K562 (cell line): Measurements from ENCODE around the gene MYLK3. TPM values are rescaled to one million over a fixed set of nuclear protein-coding genes. Genes with fewer than 3 reads are reported as not detected.

Experiments
- ASH1L ChIP-seq: fragments of 450-650 bp; IDR thresholded peaks from 2 replicates; pipeline ENCODE4 v1.6.1; 2018; ENCODE audit warnings: borderline replicate concordance, mild to moderate bottlenecking, low read depth; ENCODE audit not compliant: partially characterized antibody
- CEBPG ChIP-seq, 3 experiments: fragments of 200-800 bp in 1 of 3; sonication (Bioruptor generic) in 1 of 3; sonication (generic) in 1 of 3; formaldehyde crosslinking in 1 of 3; IDR thresholded peaks in 2 of 3; conservative IDR thresholded peaks in 1 of 3; 2 replicates each; pipeline versions ENCODE4 v1.6.1 to v1.8.0; 2016 to 2022; ENCODE audit warnings: missing compliant biosample characterization in 2 of 3, missing genetic modification characterization in 2 of 3, mild to moderate bottlenecking in 1 of 3, missing genetic modification reagents in 1 of 3
- CREB3L1 ChIP-seq: fragments of 450-650 bp; IDR thresholded peaks from 2 replicates; pipeline ENCODE4 v1.6.1; 2014; ENCODE audit warnings: low read depth, mild to moderate bottlenecking, moderate library complexity, borderline replicate concordance
- EGR1 ChIP-seq: fragments of 450-650 bp; conservative IDR thresholded peaks from 2 replicates; pipeline ENCODE4 v1.6.1; 2017; ENCODE audit warnings: mild to moderate bottlenecking
- HMGXB4 ChIP-seq: sonication (generic); formaldehyde crosslinking; IDR thresholded peaks from 2 replicates; pipeline ENCODE4 v1.8.1; 2023; ENCODE audit warnings: mild to moderate bottlenecking, missing genetic modification reagents
- MCM2 ChIP-seq: fragments of 450-650 bp; IDR thresholded peaks from 2 replicates; pipeline ENCODE4 v1.6.1; 2017; ENCODE audit warnings: low read depth, mild to moderate bottlenecking
- MITF ChIP-seq: IDR thresholded peaks from 2 replicates; pipeline ENCODE4 v1.6.1; 2014; ENCODE audit warnings: antibody characterized with exemption
- MTA1 ChIP-seq: fragments of 450-650 bp; IDR thresholded peaks from 2 replicates; pipeline ENCODE4 v1.6.1; 2017; ENCODE audit warnings: borderline replicate concordance
- MTF1 ChIP-seq: fragments of 250-450 bp; sonication (Bioruptor Pico); IDR thresholded peaks from 2 replicates; pipeline ENCODE4 v1.9.0; 2021; ENCODE audit warnings: moderate library complexity, mild to moderate bottlenecking, inconsistent platforms, borderline replicate concordance
- POLR2B ChIP-seq: fragments of 450-650 bp; IDR thresholded peaks from 2 replicates; pipeline ENCODE4 v1.6.1; 2018; ENCODE audit warnings: low read depth; ENCODE audit not compliant: partially characterized antibody
- POLR3A ChIP-seq: IDR thresholded peaks from 2 replicates; pipeline ENCODE4 v1.6.1; 2011; ENCODE audit warnings: borderline replicate concordance, mild to moderate bottlenecking, moderate library complexity; ENCODE audit not compliant: insufficient read length, insufficient read depth; ENCODE audit errors: extremely low read depth
- RBBP5 ChIP-seq: fragments of 200-600 bp; sonication (generic); IDR thresholded peaks from 2 replicates; pipeline ENCODE4 v1.6.1; 2012; ENCODE audit warnings: borderline replicate concordance, mild to moderate bottlenecking, low read length, control low read depth, inconsistent platforms; ENCODE audit not compliant: insufficient read depth, poor library complexity, severe bottlenecking
- RBFOX2 ChIP-seq: fragments of 200-400 bp; formaldehyde crosslinking; IDR thresholded peaks from 2 replicates; pipeline ENCODE4 v1.6.1; 2017; ENCODE audit warnings: low read depth, mild to moderate bottlenecking, low read length, moderate library complexity
- SIN3B ChIP-seq: fragments of 450-650 bp; IDR thresholded peaks from 2 replicates; pipeline ENCODE4 v1.6.1; 2017; ENCODE audit warnings: low read depth, mild to moderate bottlenecking, moderate library complexity
- SIRT6 ChIP-seq: IDR thresholded peaks from one replicate; pipeline ENCODE4 v1.6.1; 2012; ENCODE audit warnings: low read depth, mild to moderate bottlenecking, control low read depth, inconsistent platforms, low read length, moderate library complexity
- TSC22D4 ChIP-seq: fragments of 450-650 bp; IDR thresholded peaks from 2 replicates; pipeline ENCODE4 v1.6.1; 2016; ENCODE audit warnings: missing genetic modification characterization, missing biosample characterization, control low read depth
- ZBTB26 ChIP-seq: fragments of 450-650 bp; formaldehyde crosslinking; IDR thresholded peaks from 2 replicates; pipeline ENCODE4 v1.4.0; 2022; ENCODE audit warnings: missing genetic modification characterization
- ZBTB7A ChIP-seq: IDR thresholded peaks from 2 replicates; pipeline ENCODE4 v1.6.1; 2011; ENCODE audit warnings: low read depth, mild to moderate bottlenecking, low read length, moderate library complexity, borderline replicate concordance; ENCODE audit not compliant: control insufficient read depth
- ZFPM2 ChIP-seq: fragments of 250-450 bp; sonication (Bioruptor Pico); IDR thresholded peaks from 2 replicates; pipeline ENCODE4 v1.5.1; 2022; ENCODE audit warnings: mild to moderate bottlenecking
- ZNF431 ChIP-seq: sonication (generic); formaldehyde crosslinking; IDR thresholded peaks from 2 replicates; pipeline ENCODE4 v1.8.0; 2022; ENCODE audit warnings: mild to moderate bottlenecking, missing genetic modification reagents
- ZNF75A ChIP-seq: fragments of 450-650 bp; formaldehyde crosslinking; IDR thresholded peaks from 2 replicates; pipeline ENCODE4 v1.4.0; 2020; ENCODE audit warnings: mild to moderate bottlenecking
- polyA plus RNA-seq, 8 experiments: library from polyadenylated mRNA; depleted of rRNA in 4 of 8; stranded (reverse) in 5 of 8; unstranded in 3 of 8; fragments of >200 nt; fragmentation: Nextera tagmentation in 2 of 8; fragmentation: Illumina TruSeq in 1 of 8; extraction: Ambion mirVana in 2 of 8; extraction: Trizol in 1 of 8; gene quantifications; 2 replicates each; pipeline versions ENCODE4 v1.2.1 to v1.2.3, GENCODE V29; 2011 to 2014; ENCODE audit warnings: inconsistent platforms in 1 of 8, missing spikeins in 1 of 8
- total RNA-seq, 7 experiments: library from RNA; depleted of rRNA in 6 of 7; stranded (reverse); fragments of >200 nt in 6 of 7; fragmentation: Illumina TruSeq in 2 of 7; extraction: Trizol in 2 of 7; gene quantifications; 2 replicates each; pipeline versions ENCODE4 v1.2.1 to v1.2.3, GENCODE V29; 2011 to 2021; ENCODE audit warnings: low replicate concordance in 1 of 7

MYLK3 gene
- total and polyA plus RNA-seq, 9 of the 15 experiments (the other 6 are each of a cell fraction or from before 2014, with no cell fraction given), result 0.69 to 10.7 (median 4.7) TPM

GRCh38 chr16:46688654-46689364 lies 59.3 kb downstream of the MYLK3 start, which contains the start of gene VPS35 (continued):
- TF ChIP-seq HMGXB4 (peak; percentile 40; the same call in 1 of the 2 replicates), ZFPM2 (CRISPR knock-in tag) (no peak), ASH1L (peak; percentile 87), POLR2B (peak; percentile 31), ZBTB26 (CRISPR knock-in tag) (no peak), MCM2 (no peak), CEBPG (CRISPR knock-in tag; IDR thresholded peaks at IDR 0.05) (0 out of 2 replicates have a peak, but pooled peaks have one; percentile 43), CEBPG (tag; conservative IDR thresholded peaks at IDR 0.05 in 1 of 2, IDR thresholded peaks at IDR 0.05 in 1 of 2) (no peak), TSC22D4 (tag) (no peak), MTA1 (0 out of 2 replicates have a peak, but pooled peaks have one; percentile 2), ZNF431 (CRISPR knock-in tag) (no peak), SIRT6 (no peak), MITF (0 out of 2 replicates have a peak, but pooled peaks have one; percentile 10), SIN3B (peak; percentile 80), POLR3A (no peak), CREB3L1 (0 out of 2 replicates have a peak, but pooled peaks have one; percentile 22), EGR1 (no peak; the same call in 1 of the 2 replicates), ZNF75A (no peak), ZBTB7A (peak; percentile 89), MTF1 (CRISPR knock-in tag) (no peak), RBBP5 (peak; percentile 73), RBFOX2 (peak; percentile 68)
